ACC112 (cell line): ENCODE results near the gene SBNO2.

Source experiments
- H2AFZ ChIP-seq: fragments of 200-600 bp; sonication (generic); one replicate; pipeline ENCODE4 v1.6.0; 2017; ENCODE audit warnings: antibody characterized with exemption, low read length; ENCODE audit not compliant: unreplicated experiment
- H3K27ac ChIP-seq: fragments of 200-600 bp; sonication (generic); 2 replicates; pipeline ENCODE4 v1.5.1; 2014; ENCODE audit warnings: low read depth, mild to moderate bottlenecking, antibody characterized with exemption, low read length, moderate library complexity
- H3K27me3 ChIP-seq: fragments of 200-600 bp; sonication (generic); 2 replicates; pipeline ENCODE4 v1.6.1; 2014; ENCODE audit warnings: mild to moderate bottlenecking, antibody characterized with exemption, low read length, moderate library complexity, mixed read lengths; ENCODE audit not compliant: insufficient read depth
- H3K36me3 ChIP-seq: fragments of 200-600 bp; sonication (generic); 2 replicates; pipeline ENCODE4 v1.6.1; 2016; ENCODE audit warnings: mild to moderate bottlenecking, antibody characterized with exemption, low read length, moderate library complexity, mixed read lengths; ENCODE audit not compliant: insufficient read depth
- H3K4me1 ChIP-seq: fragments of 200-600 bp; sonication (generic); one replicate; pipeline ENCODE4 v1.6.1; 2016; ENCODE audit warnings: low read length, mixed read lengths; ENCODE audit not compliant: insufficient read depth, unreplicated experiment, control insufficient read depth
- H3K4me3 ChIP-seq: fragments of 200-600 bp; sonication (generic); 2 replicates; pipeline ENCODE4 v1.5.1; 2014; ENCODE audit warnings: mild to moderate bottlenecking, low read depth, low read length
- H3K79me2 ChIP-seq: fragments of 200-600 bp; sonication (generic); one replicate; pipeline ENCODE4 v1.6.0; 2016; ENCODE audit warnings: low read length; ENCODE audit not compliant: control insufficient read depth, unreplicated experiment, insufficient read depth

SBNO2 gene

GRCh38 chr19:1101337-1101698 is 72.8 kb downstream of the SBNO2 start:
- H3K27me3 ChIP-seq = no peaks in the 10 kb centered on the region
- H2AFZ ChIP-seq = no peak overlapping the region
- H3K4me1 ChIP-seq = peaks cover 25% of the 10 kb centered on the region
- peak overlapping the region; percentile 59 for H3K4me3 ChIP-seq
- H3K36me3 ChIP-seq = no peaks in the 10 kb centered on the region
- H3K79me2 ChIP-seq = peaks cover 3% of the 10 kb centered on the region
- peak overlapping the region; percentile 99 for H3K27ac ChIP-seq

- H3K4me1 ChIP-seq = peaks cover 31% of the 10 kb centered on the region
- no peak overlapping the region for H2AFZ ChIP-seq
- peak overlapping the region; percentile 64 for H3K27ac ChIP-seq
- H3K36me3 ChIP-seq = no peaks in the 10 kb centered on the region
- H3K4me3 ChIP-seq = no peak overlapping the region
- H3K27me3 ChIP-seq = no peaks in the 10 kb centered on the region
- peaks cover 17% of the 10 kb centered on the region for H3K79me2 ChIP-seq
These were observed 75.7 kb downstream of the SBNO2 start for GRCh38 chr19:1098177-1099051.

- Histone ChIP-seq H3K4me1 (peaks cover 26% of the 10 kb centered on the region), H3K36me3 (no peaks in the 10 kb centered on the region), H2AFZ (no peak overlapping the region), H3K79me2 (peaks cover 22% of the 10 kb centered on the region), H3K27ac (no peak overlapping the region), H3K27me3 (no peaks in the 10 kb centered on the region), H3K4me3 (no peak overlapping the region)
These were observed 76.3 kb downstream of the SBNO2 start for GRCh38 chr19:1097810-1098176.

GRCh38 chr19:1094978-1095701 is 78.9 kb downstream of the SBNO2 start, which contains the start of gene POLR2E:
POLR2E (minus strand) TSS chr19:1095375; CDS start chr19:1095315, 60 bp downstream.
- peak within 1 kb of the TSS; percentile 98 for H3K4me3 ChIP-seq
- H3K4me1 ChIP-seq = peaks cover 14% of the 10 kb centered on the region
- peaks cover 27% of the 10 kb centered on the region for H3K79me2 ChIP-seq
- H2AFZ ChIP-seq = peak within 1 kb of the TSS; percentile 14
- H3K36me3 ChIP-seq = no peaks in the 10 kb centered on the region
- no peaks in the 10 kb centered on the region for H3K27me3 ChIP-seq
- H3K27ac ChIP-seq = peak within 1 kb of the TSS; percentile 57; the same call in 1 of the 2 replicates

GRCh38 chr19:1094655-1094977 is 79.5 kb downstream of the SBNO2 start:
- no peaks in the 10 kb centered on the region for H3K27me3 ChIP-seq
- peaks cover 14% of the 10 kb centered on the region for H3K4me1 ChIP-seq
- H2AFZ ChIP-seq = no peak overlapping the region
- H3K36me3 ChIP-seq = no peaks in the 10 kb centered on the region
- peak overlapping the region; percentile 57; the same call in 1 of the 2 replicates for H3K27ac ChIP-seq
- peaks cover 27% of the 10 kb centered on the region for H3K79me2 ChIP-seq
- peak overlapping the region; percentile 98 for H3K4me3 ChIP-seq

- Histone ChIP-seq H3K4me3 (peak overlapping the region; percentile 98), H3K4me1 (peaks cover 11% of the 10 kb centered on the region), H3K27ac (peak overlapping the region; percentile 57; the same call in 1 of the 2 replicates), H3K36me3 (no peaks in the 10 kb centered on the region), H3K27me3 (no peaks in the 10 kb centered on the region), H2AFZ (no peak overlapping the region), H3K79me2 (peaks cover 27% of the 10 kb centered on the region)
These were observed 80.1 kb downstream of the SBNO2 start for GRCh38 chr19:1093811-1094553.

- no peak overlapping the region for H2AFZ ChIP-seq
- H3K27me3 ChIP-seq = no peaks in the 10 kb centered on the region
- peak overlapping the region; percentile 98; the same call in 1 of the 2 replicates for H3K4me3 ChIP-seq
- peaks cover 6% of the 10 kb centered on the region for H3K4me1 ChIP-seq
- H3K36me3 ChIP-seq = no peaks in the 10 kb centered on the region
- no peak overlapping the region for H3K27ac ChIP-seq
- peaks cover 27% of the 10 kb centered on the region for H3K79me2 ChIP-seq
These were observed 80.7 kb downstream of the SBNO2 start for GRCh38 chr19:1093330-1093729.

GRCh38 chr19:1091544-1092175 is 82.4 kb downstream of the SBNO2 start:
- Histone ChIP-seq H3K27me3 (no peaks in the 10 kb centered on the region), H3K4me1 (peaks cover 6% of the 10 kb centered on the region), H3K36me3 (no peaks in the 10 kb centered on the region), H2AFZ (no peak overlapping the region), H3K27ac (no peak overlapping the region), H3K4me3 (no peak overlapping the region), H3K79me2 (peaks cover 27% of the 10 kb centered on the region)

- no peak overlapping the region for H2AFZ ChIP-seq
- no peak overlapping the region for H3K27ac ChIP-seq
- peaks cover 6% of the 10 kb centered on the region for H3K4me1 ChIP-seq
- no peaks in the 10 kb centered on the region for H3K27me3 ChIP-seq
- H3K36me3 ChIP-seq = no peaks in the 10 kb centered on the region
- peaks cover 27% of the 10 kb centered on the region for H3K79me2 ChIP-seq
- H3K4me3 ChIP-seq = no peak overlapping the region
These were observed 83.1 kb downstream of the SBNO2 start for GRCh38 chr19:1090731-1091543.
